GM12878 (cell line): ENCODE data around the gene RNFT2. TPM values are rescaled to one million over a fixed set of nuclear protein-coding genes. Genes with fewer than 3 reads are reported as not detected.

ENCODE experiments used
- ATAC-seq: fragments of 200-7000 bp; cut with Tn5 transposase; 3 replicates; pipeline ENCODE4 v1.9.1; 2020; ENCODE audit warnings: mild to moderate bottlenecking, moderate library complexity
- BruUV-seq: library from RNA; stranded (reverse); fragments of 400-500 nt; replicated peaks from 2 replicates; lab custom pipeline; 2021; lab: Mats Ljungman, UMichigan
- CTCF ChIA-PET: fragments of 300-600 bp; sonication (Branson Sonifier 250); formaldehyde crosslinking; extraction: SDS; loops from one replicate; lab custom pipeline; 2021; ENCODE audit warnings: inconsistent platforms; lab: Yijun Ruan, JAX
- POLR2A ChIA-PET: fragments of 350-600 bp; formaldehyde crosslinking; extraction: SDS; loops from one replicate; lab custom pipeline; 2021; ENCODE audit warnings: inconsistent platforms; lab: Charles Lee
- RAD21 ChIA-PET: fragments of 300-600 bp; sonication (Branson Sonifier 250); formaldehyde crosslinking; loops from one replicate; lab custom pipeline; 2023; ENCODE audit warnings: antibody characterized with exemption; ENCODE audit not compliant: unreplicated experiment; lab: Charles Lee
- SMC1A ChIA-PET: fragments of 300-600 bp; sonication (Branson Sonifier 250); formaldehyde crosslinking; loops from one replicate; lab custom pipeline; 2023; ENCODE audit not compliant: unreplicated experiment, uncharacterized antibody; lab: Charles Lee
- DNase-seq: peaks from one replicate; pipeline ENCODE4 v3.0.0-alpha.2; 2011; ENCODE audit warnings: low read depth, low spot score
- FAIRE-seq: peaks from 3 replicates; lab custom pipeline; 2011; peaks lifted over from hg19 to GRCh38; lab: Jason Lieb, UNC
- H2AFZ ChIP-seq: 2 replicates; pipeline ENCODE4 v1.6.0; 2011; ENCODE audit warnings: low read depth, low read length, control low read depth; ENCODE audit not compliant: control insufficient read depth
- H3K27ac ChIP-seq: 2 replicates; pipeline ENCODE4 v1.5.1; 2011; ENCODE audit warnings: control low read depth; ENCODE audit not compliant: control insufficient read depth, insufficient read depth
- H3K27me3 ChIP-seq, 2 experiments: replicated peaks in 1 of 2; 2 replicates each; pipeline versions ENCODE4 v1.6.0 to v1.6.1; 2011; ENCODE audit warnings: low read length in 1 of 2; ENCODE audit not compliant: control insufficient read depth in 2 of 2, insufficient read depth in 2 of 2
- H3K36me3 ChIP-seq, 2 experiments: 2 replicates each; pipeline ENCODE4 v1.5.1; 2011; ENCODE audit warnings: low read length in 1 of 2; ENCODE audit not compliant: control insufficient read depth in 2 of 2, insufficient read depth in 2 of 2
- H3K4me1 ChIP-seq: 2 replicates; pipeline ENCODE4 v1.6.1; 2011; ENCODE audit warnings: mild to moderate bottlenecking, low read length, moderate library complexity, mixed read lengths; ENCODE audit not compliant: control insufficient read depth, insufficient read depth
- H3K4me2 ChIP-seq: 2 replicates; pipeline ENCODE4 v1.6.0; 2011; ENCODE audit warnings: control low read depth; ENCODE audit not compliant: control insufficient read depth, insufficient read depth
- H3K4me3 ChIP-seq: fragments of 200-600 bp; sonication (generic); 2 replicates; pipeline ENCODE4 v1.5.1; 2016
- H3K79me2 ChIP-seq: 2 replicates; pipeline ENCODE4 v1.6.0; 2011; ENCODE audit warnings: low read length; ENCODE audit not compliant: control insufficient read depth, insufficient read depth
- H3K9ac ChIP-seq: 2 replicates; pipeline ENCODE4 v1.8.0; 2011; ENCODE audit warnings: low read length, control low read depth, mixed read lengths; ENCODE audit not compliant: control insufficient read depth, insufficient read depth
- H3K9me3 ChIP-seq: replicated peaks from 3 replicates; pipeline ENCODE4 v1.5.1; 2011; ENCODE audit warnings: mild to moderate bottlenecking, low read length; ENCODE audit not compliant: control insufficient read depth, insufficient read depth
- H4K20me1 ChIP-seq: 2 replicates; pipeline ENCODE4 v1.6.0; 2011; ENCODE audit not compliant: control insufficient read depth, insufficient read depth
- ATF2 ChIP-seq: IDR thresholded peaks from 2 replicates; pipeline ENCODE4 v1.6.1; 2012; ENCODE audit warnings: low read length, inconsistent platforms
- IRF4 ChIP-seq: IDR thresholded peaks from 2 replicates; pipeline ENCODE4 v1.6.1; 2011; ENCODE audit warnings: low read depth, low read length
- MLLT1 ChIP-seq: fragments of 450-650 bp; IDR thresholded peaks from 2 replicates; pipeline ENCODE4 v1.6.1; 2016; ENCODE audit warnings: mild to moderate bottlenecking
- NRF1 ChIP-seq: conservative IDR thresholded peaks from 2 replicates; pipeline ENCODE4 v1.6.1; 2011; ENCODE audit warnings: mild to moderate bottlenecking, low read depth, low read length, improper control_type of control experiment
- PAX5 ChIP-seq: IDR thresholded peaks from 2 replicates; pipeline ENCODE4 v1.6.1; 2011; ENCODE audit warnings: low read depth, low read length, borderline replicate concordance
- PAX8 ChIP-seq: fragments of 450-650 bp; IDR thresholded peaks from 2 replicates; pipeline ENCODE4 v1.6.1; 2017; ENCODE audit warnings: mild to moderate bottlenecking, moderate library complexity
- POU2F2 ChIP-seq: IDR thresholded peaks from 3 replicates; pipeline ENCODE4 v1.6.1; 2011; ENCODE audit warnings: low read depth, mild to moderate bottlenecking, low read length, borderline replicate concordance
- ZBTB11 ChIP-seq: fragments of 450-650 bp; formaldehyde crosslinking; IDR thresholded peaks from 2 replicates; pipeline ENCODE4 v1.5.0; 2022; ENCODE audit warnings: mild to moderate bottlenecking, missing genetic modification characterization
- ZNF622 ChIP-seq: fragments of 450-650 bp; IDR thresholded peaks from 2 replicates; pipeline ENCODE4 v1.6.1; 2017; ENCODE audit warnings: mild to moderate bottlenecking, inconsistent platforms
- WGBS: methylation state at CpG from one replicate; pipeline ENCODE4 v1.1.6; 2016; ENCODE audit warnings: low lambda C conversion rate; ENCODE audit not compliant: insufficient replicate concordance, insufficient coverage; ENCODE audit errors: missing lambda C conversion rate; 5-methylcytosine and 5-hydroxymethylcytosine counted together
- in situ Hi-C: fragments of 300-500 bp; cut with MboI; formaldehyde crosslinking; loops from 9 replicates; pipeline ENCODE4 v1.14.3; 2018; ENCODE audit warnings: mixed read lengths
- intact Hi-C: fragments of 100-400 bp; cut with micrococcal nuclease; formaldehyde crosslinking; loops from one replicate; pipeline ENCODE4 v1.14.2; 2022; ENCODE audit not compliant: unreplicated experiment
- polyA plus RNA-seq, 11 experiments: library from polyadenylated mRNA; depleted of rRNA in 4 of 11; unstranded in 6 of 11; stranded (reverse) in 5 of 11; fragments of >200 nt; fragmentation: Nextera tagmentation in 4 of 11; fragmentation: Illumina TruSeq in 1 of 11; extraction: Ambion mirVana in 4 of 11; extraction: Trizol in 1 of 11; gene quantifications; 1 replicate in 1 of 11; 2 replicates in 10 of 11; pipeline versions ENCODE4 v1.2.1 to v1.2.3, GENCODE V29; 2011 to 2016; ENCODE audit warnings: inconsistent platforms in 2 of 11, missing spikeins in 2 of 11, low read depth in 1 of 11
- total RNA-seq, 4 experiments: library from RNA; depleted of rRNA in 3 of 4; stranded (reverse); fragments of >200 nt in 3 of 4; fragmentation: Illumina TruSeq in 1 of 4; extraction: Trizol in 1 of 4; gene quantifications; 2 replicates each; pipeline versions ENCODE4 v1.2.1 to v1.2.3, GENCODE V29; 2013 to 2021

Gene RNFT2
- total and polyA plus RNA-seq, 10 of the 15 experiments (the other 5 are each of a cell fraction or from before 2014, with no cell fraction given): 2.5 to 17.3 (median 9.7) TPM

GRCh38 chr12:116852303-116852702, 114.2 kb downstream of the RNFT2 start:
- ATAC-seq (no peak), DNase-seq (no peak)
- RAD21 ChIA-PET: no interaction called here
- in situ Hi-C loops: no loop called here
- H3K79me2 ChIP-seq: no peaks in the 10 kb centered on the region
- BruUV-seq: no TSS peak
- H3K27ac ChIP-seq: no peak overlapping the region
- H3K27me3 ChIP-seq: no peaks in the 10 kb centered on the region
- no peaks in the 10 kb centered on the region for H3K36me3 ChIP-seq
- intact Hi-C loops: no loop called here
- TF ChIP-seq IRF4: no peak
- TF ChIP-seq ATF2: no peak
- TF ChIP-seq, all 136 proteins: peak for 0
- no peaks in the 10 kb centered on the region for H4K20me1 ChIP-seq
- ChIA-PET POLR2A (no interaction called here), SMC1A (no interaction called here), CTCF (no interaction called here)
- H2AFZ ChIP-seq: no peak overlapping the region
- no peak overlapping the region for H3K4me3 ChIP-seq
- WGBS: 77% methylated on average over 6 of the region's 6 CpGs
- no peaks in the 10 kb centered on the region for H3K9me3 ChIP-seq
- no peak for FAIRE-seq
- no peak overlapping the region for H3K4me2 ChIP-seq
- H3K4me1 ChIP-seq: peaks cover 3% of the 10 kb centered on the region
- no peak overlapping the region for H3K9ac ChIP-seq

GRCh38 chr12:116853507-116853906, 115.4 kb downstream of the RNFT2 start:
- WGBS: 68% methylated on average over 5 of the region's 5 CpGs
- CTCF ChIA-PET: no interaction called here
- FAIRE-seq: no peak
- TF ChIP-seq MLLT1: no peak
- no peak for TF ChIP-seq PAX8
- TF ChIP-seq PAX5: no peak
- TF ChIP-seq ZNF622: no peak
- TF ChIP-seq ZBTB11 (CRISPR knock-in tag): no peak
- TF ChIP-seq ATF2: no peak
- TF ChIP-seq POU2F2: no peak
- TF ChIP-seq NRF1: no peak

More at GRCh38 chr12:116853507-116853906, 115.4 kb downstream of the RNFT2 start:
- Histone ChIP-seq H3K9me3 (no peaks in the 10 kb centered on the region), H3K9ac (no peak overlapping the region), H3K79me2 (no peaks in the 10 kb centered on the region), H3K4me3 (no peak overlapping the region), H3K27me3 (no peaks in the 10 kb centered on the region), H3K36me3 (no peaks in the 10 kb centered on the region), H3K4me2 (no peak overlapping the region), H3K27ac (no peak overlapping the region), H3K4me1 (peaks cover 7% of the 10 kb centered on the region), H4K20me1 (no peaks in the 10 kb centered on the region), H2AFZ (no peak overlapping the region)
- RAD21 ChIA-PET: no interaction called here
- DNase-seq: no peak
- SMC1A ChIA-PET: no interaction called here
- in situ Hi-C loops (no loop called here), intact Hi-C loops (no loop called here)
- POLR2A ChIA-PET: no interaction called here
- ATAC-seq: no peak
- no TSS peak for BruUV-seq
